Gastroesophageal sphincter (tissue), 3 donors: ENCODE measurements around the gene NEK7.

Experiments used
- CTCF ChIP-seq, 4 experiments: fragments of 200-600 bp in 2 of 4; fragments of 450-650 bp in 2 of 4; sonication (generic) in 1 of 4; IDR thresholded peaks; one replicate each; pipeline ENCODE4 v1.5.1; 2017 to 2019; ENCODE audit warnings: antibody characterized with exemption in 4 of 4, mild to moderate bottlenecking in 2 of 4, moderate library complexity in 2 of 4
- EP300 ChIP-seq: sonication (generic); formaldehyde crosslinking; IDR thresholded peaks from one replicate; pipeline ENCODE4 v1.6.1; 2017; ENCODE audit warnings: antibody characterized with exemption, mild to moderate bottlenecking
- POLR2A ChIP-seq, 2 donors: fragments of 450-650 bp; IDR thresholded peaks; one replicate each; pipeline ENCODE4 v1.6.1; 2017; ENCODE audit warnings: antibody characterized with exemption in 2 of 2, mild to moderate bottlenecking in 2 of 2, moderate library complexity in 1 of 2

- TF ChIP-seq CTCF (IDR thresholded peaks at IDR 0.05) (no peak), POLR2A (IDR thresholded peaks at IDR 0.05) (no peak), EP300 (no peak)
Observed at GRCh38 chr1:198119906-198120305, 36.9 kb upstream of the NEK7 start.
